Astrocyte (in vitro differentiated cells and primary cell): Measurements from ENCODE around the gene CNKSR1. TPM values are rescaled to one million over a fixed set of nuclear protein-coding genes. Genes with fewer than 3 reads are reported as not detected.

Experiments used
- DNase-seq: peaks from one replicate; pipeline ENCODE4 v3.0.0-alpha.2; 2010; ENCODE audit warnings: low read depth
- FAIRE-seq: peaks from 2 replicates; lab custom pipeline; 2011; peaks lifted over from hg19 to GRCh38; lab: Jason Lieb, UNC
- H2AFZ ChIP-seq: 2 replicates; pipeline ENCODE4 v1.6.0; 2012; ENCODE audit warnings: low read depth, low read length, inconsistent platforms
- H3K27ac ChIP-seq: 2 replicates; pipeline ENCODE4 v1.5.1; 2011; ENCODE audit warnings: low read depth, low read length, inconsistent platforms
- H3K27me3 ChIP-seq: 2 replicates; pipeline ENCODE4 v1.6.0; 2011; ENCODE audit warnings: low read length, inconsistent platforms; ENCODE audit not compliant: insufficient read depth
- H3K36me3 ChIP-seq: 2 replicates; pipeline ENCODE4 v1.5.1; 2011; ENCODE audit warnings: low read length, inconsistent platforms; ENCODE audit not compliant: insufficient read depth
- H3K4me1 ChIP-seq: 2 replicates; pipeline ENCODE4 v1.5.1; 2011; ENCODE audit warnings: low read length, inconsistent platforms; ENCODE audit not compliant: insufficient read depth
- H3K4me2 ChIP-seq: 2 replicates; pipeline ENCODE4 v1.6.0; 2012; ENCODE audit warnings: low read length, inconsistent platforms
- H3K4me3 ChIP-seq: 2 replicates; pipeline ENCODE4 v1.5.1; 2011; ENCODE audit warnings: low read depth, mild to moderate bottlenecking, low read length, inconsistent platforms; ENCODE audit not compliant: insufficient read depth
- H3K79me2 ChIP-seq: 2 replicates; pipeline ENCODE4 v1.6.0; 2012; ENCODE audit warnings: mild to moderate bottlenecking, low read length, inconsistent platforms; ENCODE audit not compliant: insufficient read depth
- H3K9ac ChIP-seq: 2 replicates; pipeline ENCODE4 v1.6.0; 2012; ENCODE audit warnings: mild to moderate bottlenecking, low read length, inconsistent platforms
- H3K9me3 ChIP-seq: 2 replicates; pipeline ENCODE4 v1.5.1; 2012; ENCODE audit warnings: low read depth, mild to moderate bottlenecking, low read length, inconsistent platforms; ENCODE audit not compliant: insufficient read depth
- H4K20me1 ChIP-seq: 2 replicates; pipeline ENCODE4 v1.6.0; 2012; ENCODE audit warnings: low read length, inconsistent platforms; ENCODE audit not compliant: insufficient read depth
- H3K27ac Mint-ChIP-seq: one replicate; pipeline ENCODE4 v1.8.0; 2021; ENCODE audit warnings: mild to moderate bottlenecking, mixed read lengths; ENCODE audit not compliant: unreplicated experiment
- H3K27me3 Mint-ChIP-seq: one replicate; pipeline ENCODE4 v1.8.0; 2021; ENCODE audit warnings: low read depth, mixed read lengths; ENCODE audit not compliant: unreplicated experiment
- H3K36me3 Mint-ChIP-seq: one replicate; pipeline ENCODE4 v1.8.0; 2021; ENCODE audit warnings: low read depth, mixed read lengths; ENCODE audit not compliant: unreplicated experiment
- H3K4me1 Mint-ChIP-seq: one replicate; pipeline ENCODE4 v1.8.0; 2021; ENCODE audit warnings: low read depth, mixed read lengths; ENCODE audit not compliant: unreplicated experiment
- H3K4me3 Mint-ChIP-seq: one replicate; pipeline ENCODE4 v1.8.0; 2021; ENCODE audit warnings: mild to moderate bottlenecking, moderate library complexity, mixed read lengths; ENCODE audit not compliant: unreplicated experiment
- H3K9me3 Mint-ChIP-seq: one replicate; pipeline ENCODE4 v1.8.0; 2021; ENCODE audit warnings: mild to moderate bottlenecking, mixed read lengths; ENCODE audit not compliant: unreplicated experiment
- CTCF ChIP-seq: IDR thresholded peaks from 2 replicates; pipeline ENCODE4 v1.5.1; 2011; ENCODE audit warnings: low read depth, mild to moderate bottlenecking, inconsistent platforms, low read length, moderate library complexity; ENCODE audit not compliant: insufficient read depth
- EZH2 ChIP-seq: IDR thresholded peaks from 2 replicates; pipeline ENCODE4 v1.6.1; 2012; ENCODE audit warnings: mild to moderate bottlenecking, low read length, inconsistent platforms; ENCODE audit not compliant: insufficient read depth
- total RNA-seq: library from RNA; stranded (reverse); gene quantifications from 2 replicates; pipeline ENCODE4 v1.2.1, GENCODE V29; 2021

CNKSR1 gene
- total RNA-seq, 1 donor from 2014 or later = 5.0 TPM

GRCh38 chr1:26156285-26157038 is 20.8 kb upstream of the CNKSR1 start:
- Histone ChIP-seq H3K4me2 (peak overlapping the region; percentile 62), H2AFZ (no peak overlapping the region), H3K27ac (no peak overlapping the region), H3K79me2 (no peaks in the 10 kb centered on the region), H3K9ac (no peak overlapping the region), H4K20me1 (no peaks in the 10 kb centered on the region), H3K9me3 (no peaks in the 10 kb centered on the region), H3K27me3 (peaks cover 4% of the 10 kb centered on the region), H3K4me3 (no peak overlapping the region), H3K36me3 (no peaks in the 10 kb centered on the region), H3K4me1 (peaks cover 18% of the 10 kb centered on the region)
- Mint-ChIP-seq H3K4me1 (peaks cover 27% of the 10 kb centered on the region), H3K4me3 (no peak overlapping the region), H3K36me3 (no peaks in the 10 kb centered on the region), H3K27me3 (peaks cover 34% of the 10 kb centered on the region), H3K27ac (peak overlapping the region; percentile 26), H3K9me3 (no peaks in the 10 kb centered on the region)
- no peak for DNase-seq
- TF ChIP-seq CTCF = no peak
- no peak for TF ChIP-seq EZH2
- FAIRE-seq = no peak

- no peak overlapping the region for H3K9ac ChIP-seq
- H3K27me3 Mint-ChIP-seq = peaks cover 29% of the 10 kb centered on the region
- no peaks in the 10 kb centered on the region for H3K36me3 Mint-ChIP-seq
- H3K4me1 Mint-ChIP-seq = peaks cover 30% of the 10 kb centered on the region
- peaks cover 4% of the 10 kb centered on the region for H3K27me3 ChIP-seq
- H3K4me2 ChIP-seq = no peak overlapping the region
- H3K4me1 ChIP-seq = peaks cover 21% of the 10 kb centered on the region
- DNase-seq (no peak), FAIRE-seq (no peak)
- no peaks in the 10 kb centered on the region for H3K79me2 ChIP-seq
- H3K9me3 Mint-ChIP-seq = no peaks in the 10 kb centered on the region
- H4K20me1 ChIP-seq = no peaks in the 10 kb centered on the region
- no peak overlapping the region for H3K4me3 ChIP-seq
- no peak for TF ChIP-seq EZH2
- no peak for TF ChIP-seq CTCF
- peak overlapping the region; percentile 76 for H3K4me3 Mint-ChIP-seq
- H2AFZ ChIP-seq = no peak overlapping the region
- H3K27ac ChIP-seq = no peak overlapping the region
- H3K27ac Mint-ChIP-seq = peak overlapping the region; percentile 53
- no peaks in the 10 kb centered on the region for H3K9me3 ChIP-seq
- H3K36me3 ChIP-seq = no peaks in the 10 kb centered on the region
These were observed 18.9 kb upstream of the CNKSR1 start for GRCh38 chr1:26158271-26158907.
